GM18520 (cell line): Measurements from ENCODE around the gene CROCC2.

Experiments
- ATAC-seq: cut with Tn5 transposase; IDR thresholded peaks from one replicate; pipeline ENCODE4 v1.9.1; 2021; ENCODE audit not compliant: unreplicated experiment

Gene CROCC2

DNA sequence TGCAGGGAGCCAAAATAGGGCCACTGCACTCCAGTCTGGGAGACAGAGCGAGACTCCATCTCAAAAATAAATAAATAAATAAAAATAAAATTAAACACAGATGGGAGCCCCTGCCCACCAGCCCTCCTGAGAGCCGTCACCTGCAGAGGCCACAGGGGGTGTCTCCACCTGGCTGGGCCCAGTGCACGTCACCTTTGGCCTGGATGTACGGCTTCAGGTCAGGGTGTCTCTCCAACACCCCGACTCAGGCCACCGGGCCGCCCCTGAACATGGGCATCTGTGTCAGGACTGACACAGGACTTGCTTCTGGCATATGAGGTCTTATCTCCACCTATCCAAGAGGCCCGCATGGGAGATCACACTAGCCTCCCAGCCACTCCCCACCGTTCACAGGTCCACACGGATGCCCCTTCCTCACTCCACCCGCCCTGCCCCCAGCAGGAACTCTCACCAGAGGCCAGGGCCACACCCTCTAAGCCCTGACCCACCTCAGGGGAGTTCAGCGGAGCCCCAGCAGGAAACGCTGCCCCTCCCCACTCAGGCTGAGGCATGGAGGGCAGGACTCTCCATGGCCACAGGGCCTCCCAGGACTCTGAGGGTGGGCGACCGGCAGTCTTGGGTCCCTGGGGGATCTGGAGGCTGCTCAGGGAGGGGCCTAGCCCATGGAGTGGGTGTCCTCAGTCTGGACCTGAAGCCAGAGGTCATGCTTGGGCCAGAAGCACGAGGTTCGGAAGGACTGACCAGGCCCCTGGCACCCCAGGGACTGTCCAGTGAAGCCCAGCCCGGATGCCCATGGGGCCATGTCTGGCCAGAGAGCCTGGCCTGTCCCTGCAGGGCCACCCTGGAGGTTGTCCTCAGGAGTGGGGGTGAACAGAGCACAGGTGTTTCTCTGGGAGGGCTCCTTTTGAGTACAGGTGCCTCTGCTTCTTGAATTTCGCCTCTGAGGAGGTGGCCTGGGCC is 1.6 kb upstream of the CROCC2 start:
- no peak for ATAC-seq

DNA sequence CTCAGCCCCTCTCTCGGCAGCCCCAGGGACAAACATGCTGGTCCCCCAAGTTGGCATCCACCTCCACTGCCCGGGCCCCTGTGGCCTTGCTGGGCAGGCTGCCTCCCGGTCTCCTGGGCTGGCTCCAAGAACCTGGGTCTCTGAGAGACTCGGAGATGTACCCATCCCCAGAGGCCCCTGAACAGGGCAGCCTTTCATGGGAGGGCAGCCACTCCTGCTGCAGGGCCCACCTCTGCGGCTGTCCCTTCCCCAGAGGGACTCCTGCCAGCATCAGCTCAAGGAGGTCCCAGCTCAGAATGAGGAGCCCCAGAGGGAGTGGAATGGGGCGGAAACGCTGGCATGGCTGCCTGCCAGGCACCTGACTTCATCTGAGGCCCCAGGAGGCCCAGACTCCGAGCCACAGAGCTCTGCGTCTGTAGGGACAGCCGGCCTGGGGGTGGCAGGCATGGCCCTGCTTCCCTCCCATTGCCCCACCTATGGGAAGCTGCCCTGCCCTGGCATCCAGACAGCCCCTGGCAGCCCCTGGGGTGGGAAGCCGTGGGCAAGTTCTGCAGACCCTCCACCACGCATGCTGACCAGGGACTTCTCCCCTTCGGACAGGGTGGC is 857 bp upstream of the CROCC2 start:
- no peak for ATAC-seq

DNA sequence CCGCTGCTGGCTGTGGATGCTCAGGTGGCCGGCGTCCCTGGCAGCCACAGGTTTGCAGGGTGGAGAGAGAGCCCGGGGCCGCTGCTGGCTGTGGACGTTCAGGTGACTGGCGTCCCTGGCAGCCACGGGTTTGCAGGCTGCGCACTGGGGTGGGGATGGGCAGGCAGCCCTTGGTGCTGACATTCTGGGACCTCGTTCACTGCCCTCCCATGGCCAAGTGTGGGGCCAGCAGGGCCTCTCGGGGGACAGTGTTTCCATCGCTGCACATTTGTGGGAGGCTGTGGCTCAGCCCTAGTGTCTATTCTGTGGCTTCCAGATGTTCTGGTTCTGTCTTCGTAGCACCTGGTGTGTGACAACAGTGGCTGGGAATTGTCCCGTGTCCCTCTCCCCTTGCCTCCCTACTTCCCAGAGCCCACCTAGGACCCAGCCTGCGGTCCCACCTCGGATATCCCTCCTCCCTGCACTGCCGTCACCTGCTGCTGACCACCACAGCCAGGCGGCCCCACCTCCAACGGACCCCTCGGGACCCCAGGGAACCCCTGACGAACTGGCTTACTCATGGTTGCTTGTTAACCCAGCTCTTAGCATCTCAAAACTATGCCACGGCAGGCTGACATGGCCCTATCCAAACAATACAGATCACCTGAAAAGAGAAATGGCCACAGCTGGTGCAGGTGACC is 915 bp downstream of the CROCC2 start:
- ATAC-seq, result no peak

DNA sequence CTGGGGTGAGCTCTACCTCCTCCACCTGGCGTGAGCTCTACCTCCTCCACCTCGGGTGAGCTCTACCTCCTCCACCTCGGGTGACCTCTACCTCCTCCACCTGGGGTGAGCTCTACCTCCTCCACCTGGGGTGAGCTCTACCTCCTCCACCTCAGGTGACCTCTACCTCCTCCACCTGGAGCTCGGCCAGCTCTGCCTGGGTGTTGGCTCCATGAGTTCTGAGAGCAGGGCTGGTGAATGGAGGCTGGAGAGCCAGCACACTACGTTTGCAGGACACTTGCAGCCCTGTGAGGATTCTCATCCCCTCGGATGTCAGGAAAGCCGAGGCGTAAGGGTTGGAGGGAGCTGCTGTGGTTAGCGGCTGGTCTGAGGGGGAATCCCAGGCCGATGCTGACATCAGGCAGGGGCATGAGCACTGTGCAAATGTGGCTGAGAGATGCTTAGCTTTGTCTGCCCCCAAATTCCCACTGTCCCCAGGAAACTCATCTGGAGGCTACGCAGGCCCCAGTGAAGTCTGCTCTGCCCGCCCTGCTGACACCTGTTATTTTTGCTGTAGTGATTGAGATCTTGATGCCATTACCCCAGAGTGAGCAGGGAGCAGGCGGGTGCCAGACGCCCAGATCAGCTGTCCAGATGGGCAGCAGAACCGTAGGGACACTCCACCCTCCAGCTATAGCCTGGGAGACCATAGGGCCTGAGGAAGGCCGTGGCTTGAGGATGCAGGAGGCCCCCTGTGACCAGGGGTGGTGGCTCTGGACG is 3.3 kb downstream of the CROCC2 start:
- ATAC-seq, result no peak

DNA sequence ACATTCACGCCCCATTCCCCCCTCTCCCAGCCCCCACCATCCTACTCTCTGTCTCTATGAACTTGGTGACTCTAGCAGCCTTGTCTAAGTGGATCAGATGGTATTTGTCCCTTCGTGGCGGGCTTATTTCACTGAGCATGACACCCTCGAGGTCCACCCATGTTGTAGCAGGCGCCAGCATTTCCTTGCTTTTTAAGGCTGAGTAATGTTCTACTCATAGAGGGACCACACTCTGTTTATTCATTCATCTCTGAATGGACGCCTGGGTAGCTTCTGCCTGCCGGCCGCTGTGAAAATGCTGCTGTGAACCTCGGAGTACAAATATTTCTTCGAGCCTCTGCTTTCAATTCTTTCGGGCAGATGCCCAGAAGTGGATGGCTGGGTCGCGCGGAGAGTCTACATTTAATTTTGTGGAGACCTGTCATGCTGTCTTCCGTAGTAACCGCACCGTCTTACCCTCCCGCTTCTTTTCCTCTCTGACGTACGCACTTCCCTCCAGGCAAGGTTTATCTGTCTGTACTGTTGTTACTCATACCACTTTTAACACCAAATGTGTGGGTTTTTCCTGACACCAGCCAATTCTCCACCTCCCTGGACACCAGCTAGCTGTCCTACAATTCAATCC is 5.6 kb downstream of the CROCC2 start:
- ATAC-seq, result no peak

DNA sequence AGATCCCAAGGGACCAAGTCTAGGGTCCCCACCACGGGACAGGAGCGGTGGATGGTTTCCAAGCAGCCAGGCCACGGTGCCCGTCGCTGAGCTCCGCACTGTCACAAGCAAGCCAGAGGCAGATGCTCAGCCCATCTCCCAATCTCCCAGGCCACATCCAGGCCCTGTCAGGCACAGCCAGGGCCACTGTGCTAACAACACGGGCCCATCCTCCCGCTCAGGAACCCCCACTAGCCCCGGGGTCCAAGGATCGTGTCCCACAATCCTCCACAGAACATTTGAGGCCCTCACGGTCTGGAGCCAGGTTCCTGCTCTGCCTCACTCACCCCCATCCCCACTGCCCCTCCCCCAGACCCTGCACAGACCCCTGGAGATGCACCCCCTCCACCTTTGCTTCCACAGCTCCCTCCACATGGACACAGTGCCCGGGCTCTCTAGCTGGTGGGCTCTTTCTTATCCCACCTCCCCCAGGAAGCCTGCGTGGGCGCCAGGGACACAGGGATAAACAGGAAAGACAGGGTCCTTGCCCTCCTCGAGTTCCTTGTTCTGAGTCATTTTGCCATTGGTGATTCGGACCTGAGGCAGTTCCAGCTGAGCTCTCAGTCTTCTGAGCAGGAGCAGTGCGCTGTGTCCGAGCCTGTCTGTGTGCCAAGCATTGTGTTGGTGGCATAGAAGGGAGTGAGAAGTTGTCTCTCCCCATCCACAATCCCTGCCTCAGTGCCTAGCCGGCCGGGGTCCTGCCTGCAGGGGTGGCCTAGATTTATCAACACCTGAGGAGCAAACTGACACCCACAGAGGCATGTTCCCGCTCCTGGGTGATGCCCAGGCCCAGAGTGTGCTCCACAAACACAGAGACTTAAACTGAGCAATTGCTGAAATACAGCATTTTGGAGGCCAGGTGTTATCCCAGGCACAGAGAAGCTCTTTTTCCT is 7.0 kb downstream of the CROCC2 start:
- ATAC-seq, result no peak

DNA sequence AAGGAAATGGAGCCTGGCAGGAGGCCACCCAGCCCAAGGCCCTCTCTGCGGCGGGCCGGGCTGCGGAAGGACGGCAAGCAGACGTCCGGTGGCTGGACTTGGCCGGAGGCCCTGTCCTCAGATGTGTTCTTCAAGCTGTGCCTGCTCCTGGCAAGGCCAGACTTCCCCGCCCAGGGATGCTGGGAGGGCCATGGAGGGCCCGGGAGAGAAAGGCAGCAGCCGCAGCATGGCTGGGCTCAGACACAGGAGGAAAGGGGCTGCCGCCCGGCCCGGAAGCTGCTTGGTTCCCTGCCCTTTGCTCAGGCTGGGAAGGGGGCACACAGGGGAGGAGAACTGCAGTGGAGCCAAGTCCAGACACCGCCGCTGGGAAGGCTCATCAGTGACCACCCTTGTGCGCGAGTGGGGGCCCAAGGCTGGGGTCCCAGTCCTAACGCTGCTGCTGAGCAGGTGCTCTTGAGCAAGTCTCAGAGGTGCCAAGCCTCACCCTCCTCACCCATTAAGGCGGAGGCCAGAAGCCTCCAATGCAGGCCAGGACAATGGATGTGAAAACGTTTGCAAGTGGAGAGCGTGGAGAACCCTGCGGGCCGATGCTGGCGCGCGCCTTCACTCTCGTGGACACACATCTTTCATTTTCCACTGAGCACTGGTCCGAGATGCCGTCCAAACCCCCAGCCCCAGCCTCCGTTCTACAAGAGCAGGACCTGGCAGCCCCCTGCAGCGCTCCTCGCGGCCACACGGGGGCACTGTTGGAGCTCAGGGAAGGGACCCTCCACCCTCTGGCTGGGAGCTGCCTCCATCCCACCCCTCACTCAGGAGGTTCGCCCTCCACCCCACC is 7.9 kb downstream of the CROCC2 start:
- ATAC-seq, result no peak

DNA sequence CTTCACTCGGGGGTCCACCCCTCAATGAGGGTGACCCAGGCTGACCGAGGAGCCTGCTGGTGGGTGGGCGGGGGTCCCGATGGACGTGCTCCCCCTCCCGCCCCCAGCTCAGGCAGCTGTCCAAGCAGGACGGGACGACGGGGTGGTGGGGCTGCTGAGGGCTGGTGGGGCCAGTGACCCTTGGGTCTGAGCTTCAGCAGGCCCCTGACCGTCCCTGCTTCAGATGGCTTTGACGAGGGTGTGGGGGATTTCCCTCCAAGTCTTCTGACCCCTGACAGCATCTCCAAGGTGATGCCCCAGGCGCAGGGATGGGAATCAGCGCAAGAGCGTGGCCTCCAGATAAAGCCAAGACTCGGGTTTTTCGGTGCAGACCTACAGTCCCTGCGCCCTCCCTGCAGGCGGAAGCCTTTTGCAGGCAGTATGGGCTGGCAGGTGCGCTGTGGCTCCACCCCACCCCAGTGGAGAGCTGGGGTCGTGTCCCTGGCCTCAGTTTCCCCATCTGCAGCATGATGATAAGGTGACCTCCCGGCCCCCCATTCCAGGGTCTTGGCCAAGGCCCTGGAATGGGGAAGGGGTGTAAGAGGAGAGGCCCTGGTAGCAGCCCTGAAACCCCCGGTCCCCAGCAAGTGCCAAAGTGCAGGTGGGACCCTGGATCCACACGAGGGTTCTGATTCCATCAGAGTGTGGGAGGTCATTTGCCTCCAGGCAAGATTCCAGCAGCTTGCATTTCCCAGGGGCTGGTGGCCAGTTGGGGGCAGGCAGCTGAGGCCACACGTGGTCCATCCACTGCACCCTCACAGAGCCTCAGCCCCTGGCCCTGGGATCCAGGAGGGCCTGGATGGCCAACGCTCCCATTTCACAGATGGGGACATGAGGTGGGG is 8.7 kb downstream of the CROCC2 start:
- ATAC-seq, result no peak

DNA sequence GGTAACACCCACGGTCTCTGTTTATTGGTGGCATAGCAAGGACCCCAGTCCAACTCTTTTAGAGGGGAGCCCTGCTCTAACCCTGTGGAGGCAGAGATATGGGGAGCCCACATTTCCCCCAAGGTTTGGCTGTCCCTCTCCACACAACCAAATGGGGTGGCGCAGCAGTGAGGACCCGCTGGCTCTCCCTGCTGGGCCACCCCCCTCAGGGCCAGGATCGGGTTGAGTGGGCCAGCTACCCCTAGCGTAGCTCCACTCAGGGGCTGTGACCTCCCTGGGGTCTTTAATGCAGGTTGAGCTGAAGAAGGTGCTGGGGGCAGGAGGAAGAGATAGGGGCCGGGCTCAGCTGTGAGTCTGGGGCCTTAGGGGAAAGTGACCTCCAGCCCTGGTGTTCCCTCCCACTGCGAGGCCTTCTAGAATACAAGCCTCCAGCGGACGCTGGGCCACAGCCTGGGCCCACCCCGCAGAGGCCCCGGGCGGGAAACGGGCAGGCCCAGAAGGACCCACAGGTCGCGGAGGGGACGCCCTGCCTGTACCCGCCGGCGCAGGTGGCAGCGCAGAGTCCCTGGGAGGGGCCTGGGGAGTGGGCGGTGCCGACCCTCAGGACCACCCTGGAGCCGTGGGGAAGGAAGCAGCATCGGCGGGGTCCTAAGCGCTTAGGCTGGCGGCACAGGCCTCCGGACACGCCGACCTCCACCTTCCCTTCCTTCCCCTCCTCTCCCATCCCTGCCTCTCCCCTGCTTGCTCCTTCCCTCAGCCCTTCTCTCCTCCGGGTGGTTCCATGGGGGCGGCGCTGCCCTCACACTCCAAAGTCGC is 9.6 kb downstream of the CROCC2 start:
- no peak for ATAC-seq

DNA sequence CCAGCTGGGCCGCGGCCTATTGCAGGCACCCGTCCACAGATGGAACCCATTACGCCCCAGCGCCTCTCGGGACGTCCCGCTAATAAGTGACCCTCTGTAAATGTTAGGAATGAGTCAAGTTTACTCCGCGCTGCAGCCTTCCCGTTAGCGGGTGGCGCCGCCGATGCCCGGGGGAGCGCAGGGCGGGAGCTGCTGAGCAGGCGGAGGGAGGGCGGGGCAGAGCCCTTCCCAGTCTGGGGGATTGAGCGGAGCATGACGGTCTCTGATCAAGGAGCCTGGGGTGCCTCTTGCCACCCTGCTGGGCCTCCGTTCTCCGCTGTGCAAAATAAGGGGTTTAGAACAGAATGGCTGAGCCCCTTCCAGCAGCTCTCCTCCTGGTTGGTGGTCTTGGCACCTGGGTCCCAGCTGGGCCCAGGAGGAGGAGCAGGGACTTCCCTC is 10.5 kb downstream of the CROCC2 start:
- no peak for ATAC-seq

DNA sequence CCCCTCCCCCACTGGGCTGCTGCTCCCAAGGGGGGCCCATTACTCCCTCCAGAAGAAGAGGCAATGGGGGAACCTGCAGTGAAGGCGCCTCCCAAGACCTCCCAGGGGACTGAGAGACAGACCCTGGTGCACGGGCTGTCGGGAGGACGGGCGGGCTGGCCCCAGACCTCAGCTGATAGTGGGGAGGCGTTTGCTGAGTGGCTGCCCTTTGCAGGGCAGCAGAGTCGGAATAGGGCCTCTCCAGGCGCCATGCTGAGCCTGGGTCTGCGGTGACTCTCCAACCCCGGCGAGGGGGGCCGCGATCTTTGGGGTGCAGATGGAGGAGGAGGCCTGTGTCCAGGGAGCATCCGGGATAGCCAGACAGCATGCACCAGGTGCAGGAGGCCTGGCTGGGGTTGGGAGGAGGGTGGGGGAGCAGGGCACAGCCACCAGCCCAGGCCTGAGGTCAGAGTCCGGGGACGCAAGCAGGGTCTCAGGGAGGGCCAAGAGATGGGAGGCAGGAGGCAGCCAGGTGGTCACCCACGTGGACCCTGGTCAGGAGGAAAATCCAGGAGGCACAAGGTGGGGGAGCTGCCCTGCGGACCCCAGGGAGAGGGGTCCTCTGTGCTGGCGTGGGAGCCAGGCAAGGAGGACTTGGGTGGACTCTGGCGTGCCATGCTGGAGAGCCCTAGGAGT is 11.0 kb downstream of the CROCC2 start:
- ATAC-seq, result no peak

DNA sequence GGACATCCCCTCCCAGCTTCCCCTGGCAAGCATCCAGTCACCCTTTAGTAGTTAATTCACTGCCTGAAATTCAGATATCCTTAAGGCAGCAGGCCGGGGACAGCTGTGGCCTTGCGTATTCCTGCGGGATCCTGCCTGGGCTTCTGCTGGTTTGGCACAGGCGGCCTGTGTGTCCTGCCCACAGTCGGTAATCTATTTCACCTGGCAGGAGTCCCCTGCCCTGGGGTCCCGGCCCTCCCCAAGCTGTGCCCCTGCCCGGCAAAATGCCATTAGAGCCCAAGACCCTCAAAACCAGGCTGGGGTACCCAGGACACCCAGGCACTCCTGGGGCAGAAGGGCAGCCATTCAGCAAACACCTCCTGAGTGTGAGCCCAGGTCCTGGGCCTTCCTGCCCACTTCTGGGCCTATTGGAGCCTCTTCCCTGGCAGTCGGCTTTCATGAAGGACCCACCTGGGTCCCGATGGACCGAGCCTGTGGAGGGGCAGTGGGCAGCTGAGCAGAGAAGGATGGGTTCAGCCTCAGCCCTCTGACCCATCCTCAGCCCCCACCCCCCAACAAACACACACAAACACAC is 11.6 kb downstream of the CROCC2 start:
- ATAC-seq, result no peak

DNA sequence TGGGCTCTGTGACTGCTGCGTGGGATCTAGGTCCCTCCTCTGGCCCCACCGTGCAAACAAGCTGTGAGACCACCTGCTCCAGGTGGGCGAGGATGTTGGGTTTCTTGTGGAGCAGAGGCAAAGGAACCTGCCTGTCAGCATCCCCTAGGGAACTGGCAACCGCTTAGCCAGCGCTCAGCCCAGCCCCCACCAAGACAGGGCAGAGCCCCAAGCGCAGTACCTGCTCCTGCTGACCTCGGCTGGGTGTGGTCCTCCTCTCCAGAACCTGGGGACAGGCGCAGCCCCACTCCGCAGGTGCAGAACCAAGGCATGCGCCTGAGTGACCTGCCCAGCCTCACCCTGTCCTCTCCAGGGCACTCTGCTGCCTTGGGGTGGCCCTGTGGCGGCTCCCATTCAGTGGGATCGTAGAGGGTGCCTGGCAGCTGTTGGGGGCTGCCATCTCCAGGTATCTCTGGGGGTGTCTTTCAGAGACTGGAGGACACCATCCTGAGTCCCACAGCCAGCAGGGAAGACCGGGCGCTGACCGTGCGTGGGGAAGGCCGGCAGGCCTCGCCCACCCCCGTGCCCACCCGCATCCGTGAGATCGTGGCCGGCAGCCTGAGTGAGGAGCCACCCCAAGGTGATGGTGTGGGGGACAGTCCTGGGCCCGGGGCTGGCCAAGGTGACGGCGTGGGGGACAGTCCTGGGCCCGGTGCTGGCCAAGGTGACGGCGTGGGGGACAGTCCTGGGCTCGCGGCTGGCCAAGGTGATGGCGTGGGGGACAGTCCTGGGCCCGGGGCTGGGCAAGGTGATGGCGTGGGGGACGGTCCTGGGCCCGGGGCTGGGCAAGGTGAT is 12.3 kb downstream of the CROCC2 start:
- no peak for ATAC-seq

DNA sequence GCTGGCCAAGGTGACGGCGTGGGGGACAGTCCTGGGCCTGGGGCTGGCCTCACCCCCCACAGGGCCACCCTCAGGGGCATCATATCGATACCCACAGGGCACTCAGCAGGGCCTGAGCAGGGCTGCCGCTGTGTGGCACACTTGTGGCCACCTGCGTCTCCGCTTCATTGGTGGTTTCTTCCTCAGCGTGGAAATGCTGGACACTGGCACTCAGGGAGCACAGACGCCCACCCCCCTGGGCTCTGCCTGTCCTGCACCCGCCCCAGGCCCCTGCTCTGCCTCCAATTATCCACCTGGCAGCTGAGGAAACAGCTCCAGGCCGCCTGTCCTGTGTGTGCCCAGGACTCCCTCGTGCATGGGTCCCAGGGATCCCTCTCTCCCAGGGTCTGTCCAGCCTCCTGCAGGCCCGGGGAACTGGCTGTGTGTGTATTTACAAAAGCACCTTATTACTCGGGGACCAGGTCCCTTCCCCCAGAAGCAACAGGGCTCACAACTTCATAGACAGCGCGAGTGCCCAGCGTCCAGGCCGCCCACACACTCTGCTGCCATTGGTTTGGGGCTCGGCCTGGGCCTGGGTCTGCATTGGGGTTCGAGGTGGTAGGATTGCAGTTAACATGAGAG is 13.1 kb downstream of the CROCC2 start:
- no peak for ATAC-seq
